HEK293 (cell line): ENCODE measurements around the gene NMNAT2.

Experiments
- MYNN ChIP-seq: fragments of 450-650 bp; formaldehyde crosslinking; IDR thresholded peaks from 2 replicates; pipeline ENCODE4 v1.5.1; 2016; ENCODE audit warnings: missing biosample characterization, missing genetic modification characterization, borderline replicate concordance
- TCF7L2 ChIP-seq: IDR thresholded peaks from 2 replicates; pipeline ENCODE4 v1.6.1; 2011; ENCODE audit warnings: low read depth, mild to moderate bottlenecking, inconsistent platforms, low read length, moderate library complexity, borderline replicate concordance
- ZFP37 ChIP-seq: fragments of 450-650 bp; formaldehyde crosslinking; IDR thresholded peaks from 2 replicates; pipeline ENCODE4 v1.5.1; 2016; ENCODE audit warnings: missing biosample characterization, missing genetic modification characterization
- ZNF140 ChIP-seq: fragments of 450-650 bp; formaldehyde crosslinking; IDR thresholded peaks from 2 replicates; pipeline ENCODE4 v1.5.1; 2016; ENCODE audit warnings: missing biosample characterization, missing genetic modification characterization
- ZNF157 ChIP-seq: fragments of 450-650 bp; formaldehyde crosslinking; IDR thresholded peaks from 2 replicates; pipeline ENCODE4 v1.5.1; 2016; ENCODE audit warnings: missing biosample characterization, missing genetic modification characterization
- ZNF184 ChIP-seq: fragments of 450-650 bp; IDR thresholded peaks from 2 replicates; pipeline ENCODE4 v1.5.1; 2018; ENCODE audit warnings: missing biosample characterization, mild to moderate bottlenecking, missing genetic modification characterization
- ZNF292 ChIP-seq: fragments of 450-650 bp; formaldehyde crosslinking; IDR thresholded peaks from 2 replicates; pipeline ENCODE4 v1.5.1; 2016; ENCODE audit warnings: low read depth, missing biosample characterization, missing genetic modification characterization, borderline replicate concordance
- ZNF830 ChIP-seq: fragments of 450-650 bp; IDR thresholded peaks from 2 replicates; pipeline ENCODE4 v1.5.0; 2018; ENCODE audit warnings: missing biosample characterization, missing genetic modification characterization, low read depth, mild to moderate bottlenecking, moderate library complexity
- TF ChIP-seq, protein P1 (sequence below): fragments of 450-650 bp; formaldehyde crosslinking; IDR thresholded peaks from 2 replicates; pipeline ENCODE4 v1.5.1; 2017; ENCODE audit warnings: missing biosample characterization, mild to moderate bottlenecking, missing genetic modification characterization, moderate library complexity
- TF ChIP-seq, protein P2 (sequence below): fragments of 450-650 bp; formaldehyde crosslinking; IDR thresholded peaks from 2 replicates; pipeline ENCODE4 v1.5.1; 2016; ENCODE audit warnings: missing biosample characterization, missing genetic modification characterization
- TF ChIP-seq, protein P3 (sequence below): sonication (generic); formaldehyde crosslinking; IDR thresholded peaks from 2 replicates; pipeline ENCODE4 v1.8.1; 2022; ENCODE audit warnings: mild to moderate bottlenecking, moderate library complexity, missing genetic modification reagents

DNA sequence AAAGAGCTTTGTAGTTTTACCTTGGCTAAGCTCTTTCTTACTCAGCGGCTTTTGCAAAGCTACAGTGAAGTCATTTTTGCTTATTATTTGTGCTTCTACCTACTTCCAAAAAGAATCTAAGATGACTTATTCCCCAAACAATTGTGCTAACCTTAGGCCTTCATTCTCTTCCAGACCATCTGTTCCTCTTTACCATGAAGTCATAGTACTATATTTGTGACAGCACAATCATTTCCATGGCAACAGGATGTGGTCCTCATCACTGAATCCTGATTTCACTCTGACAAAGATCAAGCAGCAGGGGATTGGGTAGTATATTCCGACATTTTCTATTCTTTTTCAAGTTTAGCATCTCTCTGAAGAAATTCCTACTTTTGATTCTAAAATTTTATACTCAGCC, 24.8 kb upstream of the NMNAT2 start:
- TF ChIP-seq ZNF140 (no peak), ZNF184 (tag by site-specific recombination) (no peak), ZNF292 (tag by site-specific recombination) (no peak), MYNN (tag by site-specific recombination) (no peak), TCF7L2 (no peak), ZNF830 (no peak), ZNF157 (tag by site-specific recombination) (no peak), ZFP37 (no peak)
- TF ChIP-seq, protein P1, sequence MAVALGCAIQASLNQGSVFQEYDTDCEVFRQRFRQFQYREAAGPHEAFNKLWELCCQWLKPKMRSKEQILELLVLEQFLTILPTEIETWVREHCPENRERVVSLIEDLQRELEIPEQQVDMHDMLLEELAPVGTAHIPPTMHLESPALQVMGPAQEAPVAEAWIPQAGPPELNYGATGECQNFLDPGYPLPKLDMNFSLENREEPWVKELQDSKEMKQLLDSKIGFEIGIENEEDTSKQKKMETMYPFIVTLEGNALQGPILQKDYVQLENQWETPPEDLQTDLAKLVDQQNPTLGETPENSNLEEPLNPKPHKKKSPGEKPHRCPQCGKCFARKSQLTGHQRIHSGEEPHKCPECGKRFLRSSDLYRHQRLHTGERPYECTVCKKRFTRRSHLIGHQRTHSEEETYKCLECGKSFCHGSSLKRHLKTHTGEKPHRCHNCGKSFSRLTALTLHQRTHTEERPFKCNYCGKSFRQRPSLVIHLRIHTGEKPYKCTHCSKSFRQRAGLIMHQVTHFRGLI (tag by site-specific recombination): no peak
- TF ChIP-seq, protein P2, sequence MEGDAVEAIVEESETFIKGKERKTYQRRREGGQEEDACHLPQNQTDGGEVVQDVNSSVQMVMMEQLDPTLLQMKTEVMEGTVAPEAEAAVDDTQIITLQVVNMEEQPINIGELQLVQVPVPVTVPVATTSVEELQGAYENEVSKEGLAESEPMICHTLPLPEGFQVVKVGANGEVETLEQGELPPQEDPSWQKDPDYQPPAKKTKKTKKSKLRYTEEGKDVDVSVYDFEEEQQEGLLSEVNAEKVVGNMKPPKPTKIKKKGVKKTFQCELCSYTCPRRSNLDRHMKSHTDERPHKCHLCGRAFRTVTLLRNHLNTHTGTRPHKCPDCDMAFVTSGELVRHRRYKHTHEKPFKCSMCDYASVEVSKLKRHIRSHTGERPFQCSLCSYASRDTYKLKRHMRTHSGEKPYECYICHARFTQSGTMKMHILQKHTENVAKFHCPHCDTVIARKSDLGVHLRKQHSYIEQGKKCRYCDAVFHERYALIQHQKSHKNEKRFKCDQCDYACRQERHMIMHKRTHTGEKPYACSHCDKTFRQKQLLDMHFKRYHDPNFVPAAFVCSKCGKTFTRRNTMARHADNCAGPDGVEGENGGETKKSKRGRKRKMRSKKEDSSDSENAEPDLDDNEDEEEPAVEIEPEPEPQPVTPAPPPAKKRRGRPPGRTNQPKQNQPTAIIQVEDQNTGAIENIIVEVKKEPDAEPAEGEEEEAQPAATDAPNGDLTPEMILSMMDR: no peak
- TF ChIP-seq, protein P3, sequence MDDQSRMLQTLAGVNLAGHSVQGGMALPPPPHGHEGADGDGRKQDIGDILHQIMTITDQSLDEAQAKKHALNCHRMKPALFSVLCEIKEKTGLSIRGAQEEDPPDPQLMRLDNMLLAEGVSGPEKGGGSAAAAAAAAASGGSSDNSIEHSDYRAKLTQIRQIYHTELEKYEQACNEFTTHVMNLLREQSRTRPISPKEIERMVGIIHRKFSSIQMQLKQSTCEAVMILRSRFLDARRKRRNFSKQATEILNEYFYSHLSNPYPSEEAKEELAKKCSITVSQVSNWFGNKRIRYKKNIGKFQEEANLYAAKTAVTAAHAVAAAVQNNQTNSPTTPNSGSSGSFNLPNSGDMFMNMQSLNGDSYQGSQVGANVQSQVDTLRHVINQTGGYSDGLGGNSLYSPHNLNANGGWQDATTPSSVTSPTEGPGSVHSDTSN (CRISPR knock-in tag): no peak
